HUES6 (cell line): Measurements from ENCODE around the gene PARK7.

Experiments used
- H3K27ac ChIP-seq: 2 replicates; pipeline ENCODE4 v1.7.0; 2013; ENCODE audit warnings: low read depth, mild to moderate bottlenecking, low read length, inconsistent platforms
- H3K27me3 ChIP-seq: 2 replicates; pipeline ENCODE4 v1.6.1; 2013; ENCODE audit warnings: low read length; ENCODE audit not compliant: control insufficient read depth, insufficient read depth
- H3K36me3 ChIP-seq: 2 replicates; pipeline ENCODE4 v1.6.1; 2013; ENCODE audit warnings: low read length; ENCODE audit not compliant: control insufficient read depth, insufficient read depth
- H3K4me1 ChIP-seq: 2 replicates; pipeline ENCODE4 v1.6.1; 2013; ENCODE audit warnings: low read length; ENCODE audit not compliant: control insufficient read depth, insufficient read depth
- H3K4me3 ChIP-seq: 2 replicates; pipeline ENCODE4 v1.5.1; 2013; ENCODE audit warnings: low read depth, low read length
- H3K9ac ChIP-seq: one replicate; pipeline ENCODE4 v1.6.1; 2013; ENCODE audit warnings: mild to moderate bottlenecking, low read length
- H3K9me3 ChIP-seq: 2 replicates; pipeline ENCODE4 v1.6.1; 2013; ENCODE audit warnings: low read depth, low read length; ENCODE audit not compliant: control insufficient read depth, insufficient read depth

PARK7 gene

GRCh38 chr1:7964476-7964875, 3.0 kb downstream of the PARK7 start:
- Histone ChIP-seq H3K4me1 (0 out of 2 replicates have a peak, but pooled peaks cover 4% of the 10 kb centered on the region), H3K9ac (no peak overlapping the region), H3K27me3 (no peaks in the 10 kb centered on the region), H3K27ac (no peak overlapping the region), H3K4me3 (no peak overlapping the region), H3K36me3 (peaks cover 59% of the 10 kb centered on the region), H3K9me3 (no peaks in the 10 kb centered on the region)

GRCh38 chr1:7967196-7967595, 5.7 kb downstream of the PARK7 start:
- peaks cover 82% of the 10 kb centered on the region for H3K36me3 ChIP-seq
- no peaks in the 10 kb centered on the region for H3K4me1 ChIP-seq
- no peak overlapping the region for H3K27ac ChIP-seq
- H3K27me3 ChIP-seq: no peaks in the 10 kb centered on the region
- no peak overlapping the region for H3K4me3 ChIP-seq
- H3K9ac ChIP-seq: no peak overlapping the region
- no peaks in the 10 kb centered on the region for H3K9me3 ChIP-seq

DNA sequence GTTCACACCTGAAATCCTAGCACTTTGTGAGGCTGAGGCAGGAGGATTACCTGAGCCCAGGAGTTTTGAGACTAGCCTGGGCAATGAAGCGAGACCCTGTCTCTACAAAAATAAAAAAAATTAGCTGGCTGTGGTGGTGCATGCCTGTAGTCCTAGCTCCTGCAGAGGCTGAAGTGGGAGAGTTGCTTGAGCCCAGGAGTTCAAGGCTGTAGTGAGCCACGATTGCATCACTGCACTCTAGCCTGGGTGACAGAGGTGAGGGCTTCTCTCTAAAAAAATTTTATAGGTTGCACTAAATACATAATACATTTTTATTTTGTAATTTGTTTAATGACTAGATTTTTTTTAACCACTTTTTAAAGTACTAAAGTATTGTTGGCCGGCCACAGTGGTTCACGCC, 6.1 kb downstream of the PARK7 start:
- peaks cover 86% of the 10 kb centered on the region for H3K36me3 ChIP-seq

DNA sequence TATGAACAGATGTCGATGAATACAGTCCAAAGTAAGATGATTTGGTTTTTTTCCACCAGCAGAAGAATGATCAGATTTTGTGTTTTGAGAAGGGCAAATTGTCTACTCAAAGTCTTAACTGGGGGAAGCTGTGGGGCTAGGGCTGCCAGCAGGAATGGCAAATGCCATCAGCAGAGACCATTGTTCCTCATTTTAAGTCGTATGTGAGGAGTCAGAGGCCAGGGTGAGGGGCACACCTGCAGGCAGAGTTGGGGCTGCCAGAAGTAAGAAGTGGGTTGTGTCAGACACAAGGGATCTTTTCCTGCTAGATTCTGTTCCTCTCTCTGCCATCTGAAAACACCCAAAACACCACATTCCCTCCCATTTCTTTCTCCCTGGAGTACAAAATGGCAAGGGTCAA, 8.7 kb downstream of the PARK7 start:
- no peaks in the 10 kb centered on the region for H3K4me1 ChIP-seq
- H3K27ac ChIP-seq: no peak overlapping the region
- H3K9ac ChIP-seq: no peak overlapping the region
- H3K36me3 ChIP-seq: peaks cover 71% of the 10 kb centered on the region
- no peaks in the 10 kb centered on the region for H3K9me3 ChIP-seq
- H3K27me3 ChIP-seq: no peaks in the 10 kb centered on the region
- no peak overlapping the region for H3K4me3 ChIP-seq

More for the DNA sequence above, 6.1 kb downstream of the PARK7 start:
- Histone ChIP-seq H3K27ac (no peak overlapping the region), H3K4me1 (no peaks in the 10 kb centered on the region), H3K9me3 (no peaks in the 10 kb centered on the region), H3K9ac (no peak overlapping the region), H3K27me3 (no peaks in the 10 kb centered on the region), H3K4me3 (no peak overlapping the region)

DNA sequence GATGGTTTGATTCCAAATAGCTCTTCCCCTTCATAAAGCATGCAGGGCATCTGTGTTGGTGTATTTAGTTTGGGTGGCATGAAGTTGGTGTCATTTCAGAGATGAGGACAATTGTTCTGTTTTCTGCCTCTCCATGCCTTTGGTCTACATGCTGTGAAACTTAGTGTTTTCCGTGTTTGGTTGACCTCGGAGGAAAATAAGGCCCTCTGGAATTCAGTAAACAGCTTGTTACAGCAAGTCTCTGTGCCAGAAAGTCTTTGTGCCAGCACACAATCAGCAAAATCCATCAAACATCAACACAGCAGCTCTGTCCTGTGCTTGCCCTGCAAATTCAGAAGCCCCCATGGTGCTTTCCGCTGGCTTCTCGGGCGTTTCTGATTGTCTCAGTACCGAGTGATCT, 9.5 kb downstream of the PARK7 start:
- Histone ChIP-seq H3K9me3 (no peaks in the 10 kb centered on the region), H3K9ac (no peak overlapping the region), H3K36me3 (peaks cover 66% of the 10 kb centered on the region), H3K27ac (no peak overlapping the region), H3K27me3 (no peaks in the 10 kb centered on the region), H3K4me3 (no peak overlapping the region), H3K4me1 (no peaks in the 10 kb centered on the region)

GRCh38 chr1:7972285-7972684, 10.8 kb downstream of the PARK7 start:
- H3K4me1 ChIP-seq: no peaks in the 10 kb centered on the region
- H3K9ac ChIP-seq: no peak overlapping the region
- H3K4me3 ChIP-seq: no peak overlapping the region
- H3K36me3 ChIP-seq: peaks cover 64% of the 10 kb centered on the region
- H3K27ac ChIP-seq: no peak overlapping the region
- H3K27me3 ChIP-seq: no peaks in the 10 kb centered on the region
- H3K9me3 ChIP-seq: no peaks in the 10 kb centered on the region

GRCh38 chr1:7973086-7973485, 11.6 kb downstream of the PARK7 start:
- H3K4me3 ChIP-seq: no peak overlapping the region
- no peak overlapping the region for H3K27ac ChIP-seq
- no peak overlapping the region for H3K9ac ChIP-seq
- no peaks in the 10 kb centered on the region for H3K9me3 ChIP-seq
- no peaks in the 10 kb centered on the region for H3K4me1 ChIP-seq
- H3K36me3 ChIP-seq: peaks cover 65% of the 10 kb centered on the region
- H3K27me3 ChIP-seq: no peaks in the 10 kb centered on the region

DNA sequence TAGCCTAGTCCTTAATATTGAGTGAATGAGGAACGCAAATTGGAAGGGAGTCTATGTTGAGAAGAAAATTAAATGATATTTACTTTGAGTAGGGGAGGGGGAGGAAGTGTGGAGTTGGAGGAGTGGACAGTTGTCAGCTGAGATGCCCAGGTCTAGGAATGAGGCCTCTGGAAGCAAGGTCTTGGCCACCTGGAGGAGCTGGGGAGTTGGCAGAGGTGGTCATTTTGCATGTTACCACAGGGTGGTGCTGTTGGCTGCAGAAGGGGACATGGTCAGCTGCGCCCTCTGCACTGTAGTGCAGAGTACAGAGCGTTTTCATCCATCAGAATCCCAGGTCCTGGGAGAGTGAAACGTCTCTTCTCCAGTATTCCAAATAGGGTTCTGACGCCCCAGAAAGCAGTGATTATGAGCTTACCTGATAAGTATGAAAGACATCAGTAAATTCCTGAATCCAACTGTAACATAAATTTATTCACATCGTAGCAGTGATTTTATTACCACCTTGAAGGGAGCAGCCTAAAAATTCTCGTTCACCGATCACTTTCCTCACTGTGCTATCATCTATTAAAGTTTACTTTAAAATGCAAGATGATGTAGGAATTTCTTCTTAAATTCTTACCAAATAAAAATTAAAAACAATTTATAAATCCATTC, 13.8 kb downstream of the PARK7 start:
- no peaks in the 10 kb centered on the region for H3K4me1 ChIP-seq
- H3K9ac ChIP-seq: no peak overlapping the region
- peaks cover 68% of the 10 kb centered on the region for H3K36me3 ChIP-seq
- no peaks in the 10 kb centered on the region for H3K9me3 ChIP-seq
- H3K27me3 ChIP-seq: no peaks in the 10 kb centered on the region
- H3K4me3 ChIP-seq: no peak overlapping the region
- H3K27ac ChIP-seq: no peak overlapping the region

DNA sequence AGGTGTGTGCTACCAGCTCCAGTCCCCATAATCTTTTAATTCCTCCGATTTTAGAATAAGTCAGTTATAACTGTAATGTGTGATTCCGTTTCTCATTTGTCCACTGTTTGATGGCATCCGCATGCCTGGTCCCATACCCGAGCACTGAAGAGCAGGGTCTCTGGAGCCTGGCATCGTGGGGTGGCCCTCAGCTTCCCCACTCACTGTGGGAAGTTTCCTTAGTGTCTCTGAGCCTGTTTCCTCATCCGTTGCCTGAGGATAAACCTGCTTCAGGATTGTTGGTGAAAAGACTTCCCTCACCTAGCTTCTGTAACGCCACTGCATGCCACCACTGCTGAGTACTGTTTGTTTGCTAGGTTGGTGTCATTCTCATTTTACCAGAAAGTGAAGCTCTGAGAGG, 19.5 kb downstream of the PARK7 start:
- Histone ChIP-seq H3K9ac (no peak overlapping the region), H3K36me3 (peaks cover 83% of the 10 kb centered on the region), H3K27me3 (no peaks in the 10 kb centered on the region), H3K9me3 (no peaks in the 10 kb centered on the region), H3K4me3 (no peak overlapping the region), H3K27ac (no peak overlapping the region), H3K4me1 (peaks cover 6% of the 10 kb centered on the region)

GRCh38 chr1:7983086-7983778, 21.7 kb downstream of the PARK7 start:
- peaks cover 71% of the 10 kb centered on the region for H3K36me3 ChIP-seq
- H3K27ac ChIP-seq: no peak overlapping the region
- H3K4me1 ChIP-seq: peaks cover 6% of the 10 kb centered on the region
- no peak overlapping the region for H3K4me3 ChIP-seq
- H3K9ac ChIP-seq: peak overlapping the region; percentile 13
- no peaks in the 10 kb centered on the region for H3K9me3 ChIP-seq
- H3K27me3 ChIP-seq: no peaks in the 10 kb centered on the region

- H3K4me3 ChIP-seq: no peak overlapping the region
- peaks cover 9% of the 10 kb centered on the region for H3K4me1 ChIP-seq
- peaks cover 59% of the 10 kb centered on the region for H3K36me3 ChIP-seq
- no peak overlapping the region for H3K9ac ChIP-seq
- no peaks in the 10 kb centered on the region for H3K27me3 ChIP-seq
- no peak overlapping the region for H3K27ac ChIP-seq
- no peaks in the 10 kb centered on the region for H3K9me3 ChIP-seq
These were observed 23.3 kb downstream of the PARK7 start for GRCh38 chr1:7984811-7985210.
